Neural crest cell (in vitro differentiated cells): ENCODE results near the gene PPM1K. TPM values are rescaled to one million over a fixed set of nuclear protein-coding genes. Genes with fewer than 3 reads are reported as not detected.

Experiments
- DNase-seq: peaks from one replicate; pipeline ENCODE4 v3.0.0; 2021; ENCODE audit warnings: low read depth, mixed read lengths, low spot score
- H3K27ac Mint-ChIP-seq: one replicate; pipeline ENCODE4 v1.8.0; 2021; ENCODE audit warnings: mild to moderate bottlenecking, mixed read lengths; ENCODE audit not compliant: unreplicated experiment
- H3K27me3 Mint-ChIP-seq: 2 replicates; pipeline ENCODE4 v1.8.0; 2021; ENCODE audit warnings: low read depth, mild to moderate bottlenecking, mixed read lengths
- H3K36me3 Mint-ChIP-seq: 2 replicates; pipeline ENCODE4 v1.8.0; 2021; ENCODE audit warnings: low read depth, mild to moderate bottlenecking, mixed read lengths
- H3K4me1 Mint-ChIP-seq: 2 replicates; pipeline ENCODE4 v1.8.0; 2021; ENCODE audit warnings: mixed read lengths
- H3K4me3 Mint-ChIP-seq: one replicate; pipeline ENCODE4 v1.8.0; 2021; ENCODE audit warnings: mild to moderate bottlenecking, mixed read lengths
- H3K9me3 Mint-ChIP-seq: 2 replicates; pipeline ENCODE4 v1.8.0; 2021; ENCODE audit warnings: mixed read lengths
- CTCF ChIP-seq: fragments of 200-600 bp; sonication (generic); conservative IDR thresholded peaks from 2 replicates; pipeline ENCODE4 v1.5.0; 2021; ENCODE audit warnings: antibody characterized with exemption, mild to moderate bottlenecking
- long read RNA-seq: library from polyadenylated mRNA; unstranded; transcript quantifications from one replicate; pipeline ENCODE4 v2.0.0, GENCODE V29; 2020
- total RNA-seq: library from RNA; stranded (reverse); gene quantifications from 2 replicates; pipeline ENCODE4 v1.2.1, GENCODE V29; 2021

PPM1K gene
- 17.6 TPM in 2 replicates for total RNA-seq
- long read RNA-seq, full-length matches to known transcripts, result 11 of 23 reads
- long read RNA-seq, partial matches to known transcripts, result 8 of 23 reads
- long read RNA-seq, other reads (novel, unspliced or antisense), result 4 of 23 reads

- peak within 1 kb of the TSS; percentile 99 for H3K4me3 Mint-ChIP-seq
- TF ChIP-seq CTCF, result peak; percentile 24
- H3K9me3 Mint-ChIP-seq, result no peaks in the 10 kb centered on the region
- peak within 1 kb of the TSS; percentile 99 for H3K27ac Mint-ChIP-seq
- peaks cover 33% of the 10 kb centered on the region for H3K4me1 Mint-ChIP-seq
- peak; percentile 97 for DNase-seq
- no peaks in the 10 kb centered on the region for H3K27me3 Mint-ChIP-seq
- H3K36me3 Mint-ChIP-seq, result no peaks in the 10 kb centered on the region
Measured at GRCh38 chr4:88284439-88285234, at the start of gene PPM1K. TSS of gene PPM1K (minus strand) at chr4:88284561. CDS start at chr4:88278583, 5,978 bp downstream.

GRCh38 chr4:88333741-88334405 lies 49.5 kb upstream of the PPM1K start:
- Mint-ChIP-seq H3K4me1 (peaks cover 7% of the 10 kb centered on the region), H3K27me3 (no peaks in the 10 kb centered on the region), H3K27ac (no peak overlapping the region), H3K4me3 (no peak overlapping the region), H3K9me3 (peaks cover 3% of the 10 kb centered on the region), H3K36me3 (no peaks in the 10 kb centered on the region)
- TF ChIP-seq CTCF, result no peak
- no peak for DNase-seq

GRCh38 chr4:88327665-88328064 lies 43.3 kb upstream of the PPM1K start:
- TF ChIP-seq CTCF, result no peak
- H3K4me3 Mint-ChIP-seq, result no peak overlapping the region
- H3K9me3 Mint-ChIP-seq, result peaks cover 3% of the 10 kb centered on the region
- H3K27ac Mint-ChIP-seq, result no peak overlapping the region
- H3K4me1 Mint-ChIP-seq, result no peaks in the 10 kb centered on the region
- no peaks in the 10 kb centered on the region for H3K27me3 Mint-ChIP-seq
- no peak for DNase-seq
- no peaks in the 10 kb centered on the region for H3K36me3 Mint-ChIP-seq

- H3K4me3 Mint-ChIP-seq, result no peak overlapping the region
- H3K27me3 Mint-ChIP-seq, result no peaks in the 10 kb centered on the region
- no peak for DNase-seq
- H3K27ac Mint-ChIP-seq, result no peak overlapping the region
- no peaks in the 10 kb centered on the region for H3K4me1 Mint-ChIP-seq
- TF ChIP-seq CTCF, result no peak
- H3K36me3 Mint-ChIP-seq, result no peaks in the 10 kb centered on the region
- no peaks in the 10 kb centered on the region for H3K9me3 Mint-ChIP-seq
Measured at GRCh38 chr4:88320780-88321373, 36.5 kb upstream of the PPM1K start.

GRCh38 chr4:88320224-88320779 lies 35.9 kb upstream of the PPM1K start:
- no peak overlapping the region for H3K4me3 Mint-ChIP-seq
- DNase-seq, result no peak
- no peaks in the 10 kb centered on the region for H3K36me3 Mint-ChIP-seq

More at GRCh38 chr4:88320224-88320779, 35.9 kb upstream of the PPM1K start:
- Mint-ChIP-seq H3K4me1 (no peaks in the 10 kb centered on the region), H3K27ac (no peak overlapping the region), H3K27me3 (no peaks in the 10 kb centered on the region), H3K9me3 (no peaks in the 10 kb centered on the region)
- no peak for TF ChIP-seq CTCF
